Activated CD4-positive, alpha-beta T cell treated with anti-CD3 and anti-CD28 coated beads for 1 hour (primary cell): ENCODE results near the gene MAGI1.
"Not testable (repeated sequence)": the region's sequence is repeated elsewhere in the genome, so short reads cannot be mapped to it uniquely, and the experiment has no call there.

Source experiments
- DNase-seq: peaks from one replicate; pipeline ENCODE4 v3.0.0-alpha.2; 2020

Gene MAGI1

DNA sequence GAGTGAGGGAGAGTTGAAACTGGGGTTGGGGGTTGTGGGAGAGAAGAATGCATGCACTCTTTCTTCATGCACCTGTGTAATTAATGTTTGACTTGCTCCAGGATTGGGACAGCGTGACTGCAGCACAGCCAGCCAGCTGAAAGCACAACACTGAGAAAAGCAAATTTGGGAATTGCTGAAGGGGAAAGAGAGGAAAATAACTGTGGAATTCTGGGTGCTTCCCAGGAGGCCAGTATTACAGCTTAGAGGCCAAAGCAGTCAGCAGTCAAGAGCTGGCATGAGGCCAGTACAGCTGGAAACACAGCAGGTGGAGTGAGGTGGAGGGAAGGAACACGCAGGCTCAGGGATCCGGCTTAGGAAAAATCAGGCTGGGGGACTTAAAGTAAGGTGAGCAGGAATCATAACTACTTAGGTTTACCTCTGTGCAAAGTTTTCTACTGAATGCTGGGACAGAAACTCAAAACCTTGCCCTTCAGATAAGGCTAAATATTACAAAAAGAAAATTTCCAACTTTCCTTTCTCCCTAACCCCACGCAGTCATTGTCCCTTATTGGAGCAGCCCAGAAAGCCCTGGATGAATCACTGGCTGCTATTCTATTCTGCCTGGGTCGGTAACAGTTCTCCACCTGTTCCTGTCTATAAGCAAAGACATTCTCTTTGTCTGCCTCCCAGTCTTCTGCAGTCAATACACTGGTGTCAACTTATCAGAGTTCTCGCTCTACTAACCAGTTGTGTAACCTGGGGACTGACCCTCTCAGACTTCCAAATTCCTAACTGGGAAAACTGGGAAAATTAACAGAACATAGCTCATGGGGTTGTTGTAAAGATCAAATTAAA lies 167.2 kb downstream of the MAGI1 start:
- no peak for DNase-seq

DNA sequence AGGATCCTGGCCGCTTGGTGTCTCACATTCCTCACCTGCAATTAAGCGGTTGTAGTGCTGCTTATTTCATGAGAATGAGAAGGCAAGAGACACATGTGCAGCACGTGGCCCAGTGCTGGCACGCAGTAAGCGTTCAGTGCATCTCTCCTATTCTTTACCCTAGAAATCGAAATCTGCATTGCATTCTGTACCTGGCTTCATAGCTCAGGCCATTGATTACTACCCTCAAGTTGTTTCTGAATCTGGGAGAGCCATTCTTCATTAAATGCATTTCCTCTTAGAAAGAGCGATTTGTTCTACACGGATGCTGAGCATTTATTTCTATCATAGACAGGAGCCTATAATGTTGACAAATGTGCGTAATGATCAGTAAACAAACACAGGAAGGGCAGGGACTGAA lies 168.9 kb downstream of the MAGI1 start:
- DNase-seq: no peak

- no peak for DNase-seq
Observed at GRCh38 chr3:65867463-65868210, 171.1 kb downstream of the MAGI1 start.

DNA sequence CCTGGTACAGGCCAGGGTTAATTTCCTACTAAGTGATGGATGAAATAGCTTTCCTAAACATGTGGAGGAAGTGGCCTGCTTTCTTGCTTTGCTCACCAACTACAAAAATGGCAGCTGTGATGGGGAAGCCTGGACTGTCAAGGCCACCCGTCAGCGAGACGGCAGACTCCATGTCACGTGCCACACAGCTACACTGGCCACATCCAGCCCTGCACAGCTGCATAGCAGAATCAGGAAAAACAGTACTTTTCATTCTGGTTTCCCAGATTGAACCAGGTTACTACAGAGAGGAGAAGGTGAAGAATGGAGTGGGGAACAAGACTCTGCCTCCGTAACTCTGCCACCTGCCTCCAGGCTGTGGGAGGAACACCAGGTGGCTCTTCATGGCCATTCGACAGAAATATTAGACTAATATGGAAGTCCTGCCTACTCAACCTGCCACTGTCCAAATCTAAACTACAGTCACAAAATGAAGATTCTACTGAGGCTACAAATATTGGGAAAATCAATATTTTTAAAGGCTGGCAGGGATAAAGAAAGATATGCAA lies 174.3 kb downstream of the MAGI1 start:
- no peak for DNase-seq

DNA sequence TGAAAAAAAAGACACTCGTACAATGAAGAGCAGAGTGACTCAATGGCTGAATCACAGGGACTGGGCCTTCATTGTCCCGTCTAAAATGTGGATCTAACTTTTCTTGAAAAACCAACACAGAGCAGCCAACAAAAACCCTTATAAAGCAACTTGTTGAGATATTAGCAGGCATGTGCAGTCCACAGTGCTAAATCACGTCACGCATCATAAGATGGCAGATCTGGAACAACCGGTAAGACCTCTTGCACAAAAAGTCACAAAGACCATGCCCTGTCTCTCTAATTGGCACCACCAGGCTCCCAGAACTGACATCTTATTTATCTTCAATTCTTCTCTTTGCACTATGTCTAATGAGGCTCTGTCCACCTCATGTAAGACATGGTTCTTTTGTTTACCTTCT lies 177.0 kb downstream of the MAGI1 start:
- DNase-seq: no peak

- DNase-seq: not testable (repeated sequence)
Observed at GRCh38 chr3:65859612-65860011, 179.1 kb downstream of the MAGI1 start.

DNA sequence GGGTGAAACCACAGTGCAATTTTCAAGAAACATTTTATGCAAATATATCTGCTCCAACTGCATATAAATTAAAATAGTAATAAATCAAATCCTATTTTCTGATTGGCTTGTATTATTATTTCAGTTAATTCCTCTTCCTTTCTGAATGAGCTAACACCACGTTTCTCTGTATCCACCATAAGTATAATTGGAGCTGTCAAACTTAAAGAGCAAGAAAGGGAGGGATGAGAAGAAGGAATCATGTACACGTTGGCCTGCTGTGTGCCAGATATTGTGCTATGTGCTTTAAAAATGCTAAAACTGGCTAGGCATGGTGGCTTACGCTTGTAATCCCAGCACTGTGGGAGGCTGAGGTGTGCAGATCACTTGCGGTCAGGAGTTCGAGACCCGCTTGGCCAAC lies 180.0 kb downstream of the MAGI1 start:
- DNase-seq: no peak

GRCh38 chr3:65857327-65857726 lies 181.4 kb downstream of the MAGI1 start:
- DNase-seq: no peak

GRCh38 chr3:65856907-65857306 lies 181.8 kb downstream of the MAGI1 start:
- no peak for DNase-seq

DNA sequence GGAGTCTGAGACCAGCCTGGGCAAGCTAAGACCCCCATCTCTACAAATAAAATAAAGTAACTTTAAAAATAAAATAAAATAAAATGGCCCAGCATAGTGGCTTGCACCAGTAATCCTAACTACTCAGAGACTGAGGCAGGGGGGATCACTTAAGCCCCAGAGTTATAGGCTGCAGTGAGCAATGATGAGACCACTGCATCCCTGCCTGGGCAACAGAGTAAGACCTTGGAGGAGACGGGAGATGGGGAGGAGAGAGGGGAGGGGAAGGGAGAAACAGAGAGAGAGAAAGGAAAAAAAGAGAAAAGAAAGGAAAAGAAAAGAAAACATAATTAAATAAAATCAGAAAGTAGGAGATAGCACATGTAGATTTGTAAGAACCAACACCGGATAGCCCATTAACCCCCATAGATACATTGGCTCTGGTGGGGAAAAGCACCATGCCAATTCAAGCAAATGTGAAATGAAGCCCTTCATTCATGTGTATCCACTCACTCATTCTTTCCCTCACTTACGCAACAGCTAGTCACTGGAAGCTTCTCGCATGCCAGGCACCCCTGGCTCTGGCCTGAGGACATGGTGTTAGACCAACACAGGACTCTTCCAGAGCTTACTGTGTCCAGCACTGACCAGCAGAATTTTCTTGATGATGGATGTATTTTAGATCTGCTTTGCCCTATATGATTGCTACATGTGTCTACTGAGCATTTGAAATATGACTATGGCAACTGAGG lies 183.2 kb downstream of the MAGI1 start:
- no peak for DNase-seq

DNA sequence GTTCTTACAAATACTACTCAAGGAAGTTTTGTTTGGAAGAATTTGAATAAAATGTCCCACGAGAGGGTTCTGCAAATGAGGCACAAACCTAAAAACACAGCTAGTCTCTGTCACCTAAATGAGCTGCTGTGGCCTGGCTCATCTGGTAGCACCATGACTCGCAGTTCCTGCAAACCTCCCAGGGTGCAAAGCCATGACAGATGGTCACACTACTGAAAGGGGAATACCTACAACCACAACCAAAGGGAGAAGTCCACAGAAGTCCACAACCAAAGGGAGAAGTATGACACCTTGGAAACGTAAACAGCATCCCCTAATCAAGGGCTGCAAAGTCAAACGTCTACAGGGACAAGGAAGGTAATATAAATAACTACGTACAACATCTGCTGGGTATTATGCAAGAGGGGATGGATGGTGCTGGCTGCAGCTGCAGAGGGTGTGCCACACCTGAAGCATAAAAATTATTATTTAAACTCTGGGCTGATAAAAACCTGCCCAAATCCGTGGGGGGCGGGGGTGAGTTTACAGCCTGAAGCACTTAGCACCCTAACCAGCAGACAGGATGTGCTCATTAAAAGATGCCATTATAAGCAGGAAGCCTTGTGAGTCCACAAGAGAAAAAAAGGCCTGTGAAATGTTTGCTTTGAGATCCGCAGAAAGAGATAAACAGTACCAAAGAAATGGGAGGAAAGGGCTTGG lies 184.0 kb downstream of the MAGI1 start:
- no peak for DNase-seq

DNA sequence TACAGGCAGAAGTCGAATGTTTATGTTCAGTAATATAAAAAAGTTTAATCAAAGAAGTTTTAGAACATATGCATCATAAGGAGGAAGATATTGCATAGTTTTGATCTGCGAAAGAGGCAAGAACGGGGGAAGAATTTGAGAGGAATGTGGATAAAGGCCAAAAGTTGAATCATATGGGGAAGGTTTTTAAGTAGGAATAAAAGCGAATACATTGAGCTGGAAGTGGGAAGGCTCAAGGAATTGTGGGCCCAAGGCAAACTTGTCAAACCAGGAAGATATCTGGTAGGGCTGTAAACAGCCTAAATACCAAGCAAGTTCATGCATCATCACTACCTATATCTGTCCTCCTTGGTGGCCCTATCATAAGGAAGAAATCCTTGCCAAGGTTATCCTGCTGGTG lies 186.9 kb downstream of the MAGI1 start:
- no peak for DNase-seq

DNA sequence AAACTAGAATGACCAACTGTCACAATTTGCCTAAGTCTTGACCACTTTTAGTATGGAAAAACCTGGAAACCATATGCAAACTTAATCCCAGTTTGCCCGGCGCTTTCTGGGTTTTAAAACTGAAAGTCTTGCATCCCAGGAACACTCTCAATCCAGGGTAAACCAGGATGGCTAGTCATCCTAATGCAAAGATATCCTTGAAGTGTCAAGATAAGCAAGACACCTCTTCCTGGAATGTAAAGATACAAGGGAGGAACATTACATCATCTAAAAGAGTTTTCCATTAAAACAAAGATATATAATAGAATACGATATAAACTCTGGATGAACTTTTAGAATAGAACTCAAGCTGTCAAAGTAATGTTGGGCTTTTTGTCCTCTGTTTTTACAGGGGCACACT lies 188.5 kb downstream of the MAGI1 start:
- DNase-seq: no peak

- DNase-seq: no peak
Observed at GRCh38 chr3:65848024-65848423, 190.7 kb downstream of the MAGI1 start.

- DNase-seq: no peak
Observed at GRCh38 chr3:65846936-65847335, 191.8 kb downstream of the MAGI1 start.

- DNase-seq: no peak
Observed at GRCh38 chr3:65844370-65844769, 194.3 kb downstream of the MAGI1 start.

GRCh38 chr3:65843732-65844131 lies 195.0 kb downstream of the MAGI1 start:
- DNase-seq: no peak

GRCh38 chr3:65837604-65838003 lies 201.1 kb downstream of the MAGI1 start:
- no peak for DNase-seq

DNA sequence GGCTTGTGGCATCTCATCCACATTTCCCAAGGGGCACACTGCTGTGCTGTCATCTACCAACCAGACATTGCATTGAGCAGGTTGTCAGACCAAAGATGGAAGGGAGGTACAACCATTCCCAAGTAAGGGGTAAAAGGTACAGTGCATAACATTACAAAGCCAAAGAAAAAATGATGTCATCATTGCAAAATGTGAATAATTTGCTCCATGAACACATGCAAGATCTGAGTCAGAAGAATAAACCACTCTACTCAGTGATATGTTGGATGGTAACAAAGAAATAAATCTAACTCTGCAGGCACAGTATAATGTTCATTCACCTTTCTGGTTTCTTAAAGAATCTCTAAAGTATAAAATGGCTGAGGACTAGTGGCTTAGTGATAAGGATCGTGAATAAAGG lies 202.7 kb downstream of the MAGI1 start:
- no peak for DNase-seq

GRCh38 chr3:65833761-65834505 lies 204.8 kb downstream of the MAGI1 start:
- no peak for DNase-seq

- DNase-seq: no peak
Observed at GRCh38 chr3:65831733-65832425, 206.8 kb downstream of the MAGI1 start.
